GM12892 (cell line): Measurements from ENCODE around the gene ALG9.

Source experiments
- POLR2A ChIP-seq: IDR thresholded peaks from 2 replicates; pipeline ENCODE4 v1.6.1; 2011; ENCODE audit warnings: low read depth, low read length, control low read depth
- POLR2AphosphoS5 ChIP-seq: IDR thresholded peaks from 2 replicates; pipeline ENCODE4 v1.6.1; 2011; ENCODE audit warnings: low read depth, low read length, control low read depth

DNA sequence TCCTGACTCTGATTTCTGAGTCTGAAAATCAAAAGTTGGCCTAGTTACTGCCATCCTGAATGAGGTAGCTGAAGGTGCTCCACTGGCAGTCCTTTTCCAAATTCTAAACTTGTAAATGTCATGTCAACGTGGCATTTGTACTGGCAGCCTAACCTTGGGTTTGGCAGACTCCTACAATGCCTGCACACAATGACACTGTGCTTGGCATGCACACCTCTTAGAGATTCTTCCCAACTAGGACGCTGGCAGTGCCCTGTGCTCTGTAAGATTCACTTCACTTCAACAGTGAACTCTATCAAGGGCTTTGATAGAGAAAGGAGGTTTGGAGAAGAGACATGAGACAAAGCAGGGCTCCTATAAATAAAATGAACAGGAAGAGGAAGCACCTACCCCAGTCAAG lies 83.3 kb downstream of the ALG9 start:
- TF ChIP-seq POLR2AphosphoS5: no peak
- TF ChIP-seq POLR2A: no peak
